Stimulated activated CD8-positive, alpha-beta memory T cell treated with anti-CD3 and anti-CD28 coated beads, Interleukin-7, amount 100 ng/mL, for 1 hour (primary cell): ENCODE measurements around the gene ARHGAP20.

Source experiments
- DNase-seq, 2 donors: peaks; one replicate each; pipeline ENCODE4 v3.0.0-alpha.2; 2020; ENCODE audit warnings: low read depth in 2 of 2

The ARHGAP20 gene

DNA sequence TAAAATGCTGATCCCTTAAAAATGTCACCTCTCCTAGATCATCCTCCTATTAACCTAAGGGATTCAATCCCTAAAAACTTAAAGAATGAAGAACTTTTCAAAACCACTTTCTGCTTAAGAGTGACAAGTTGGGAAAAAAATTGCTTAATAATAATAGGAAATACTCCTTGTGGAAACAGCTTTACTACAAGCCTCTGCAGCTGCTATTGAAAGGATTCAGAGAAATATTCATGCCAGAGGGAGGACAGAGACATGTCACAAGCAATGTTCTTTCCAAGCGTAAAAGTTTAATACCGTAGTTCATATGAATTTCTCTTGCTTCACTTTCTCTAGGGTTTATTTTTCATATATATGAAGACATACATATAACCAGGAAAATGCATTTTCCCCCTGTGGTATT, 98.2 kb downstream of the ARHGAP20 start:
- no peak for DNase-seq

DNA sequence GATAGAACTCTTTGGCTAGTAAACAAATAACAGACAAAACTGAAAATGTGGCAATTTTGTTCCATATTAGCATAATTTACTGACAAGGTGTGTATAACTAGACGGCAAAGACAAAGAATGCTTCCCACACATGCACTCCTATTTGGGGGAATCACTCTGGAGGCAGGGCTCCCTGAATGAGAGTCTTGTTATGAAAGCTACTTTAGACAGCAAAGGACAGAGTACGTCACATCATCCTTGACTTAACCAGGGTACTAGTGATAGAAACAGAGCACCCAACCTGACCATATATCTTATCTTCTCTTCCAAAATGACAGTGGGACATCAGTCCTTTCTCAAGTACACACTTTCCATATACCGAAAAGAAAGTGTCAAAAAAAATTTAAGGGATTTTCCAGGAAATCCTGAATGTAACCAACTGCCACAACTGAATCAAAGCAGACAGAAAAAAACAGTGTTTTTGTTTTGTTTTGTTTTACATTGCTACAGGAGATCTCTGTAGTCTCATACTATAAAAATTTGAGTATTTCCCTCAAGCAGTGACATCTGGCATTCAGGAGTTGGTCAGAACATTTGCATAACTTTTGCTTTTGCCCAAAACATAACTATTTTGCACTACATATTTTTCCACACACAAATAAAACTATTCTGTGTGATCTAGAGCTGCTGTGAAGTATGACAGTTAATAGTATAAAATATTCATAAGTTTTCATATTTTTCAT, 98.9 kb downstream of the ARHGAP20 start:
- no peak for DNase-seq

DNA sequence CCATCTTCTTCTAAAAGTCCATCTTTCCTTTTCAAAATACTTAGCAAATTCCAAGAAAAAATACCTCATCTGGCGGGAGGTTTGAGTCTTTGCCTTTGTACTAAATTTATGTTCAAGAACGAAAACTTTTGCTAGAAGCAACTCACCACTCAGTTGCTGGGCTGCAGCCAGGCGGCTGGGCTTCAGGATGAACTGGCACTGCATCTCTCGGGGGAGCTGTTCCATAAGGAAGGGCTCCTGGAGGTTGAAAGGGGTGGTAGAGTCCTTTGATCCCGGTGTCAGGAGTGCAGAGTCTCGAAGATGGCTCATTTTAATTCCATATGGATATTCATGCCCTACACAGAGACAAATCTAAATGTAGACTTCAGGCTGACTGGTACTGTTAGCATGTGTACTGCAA, 105.8 kb downstream of the ARHGAP20 start:
- no peak for DNase-seq

DNA sequence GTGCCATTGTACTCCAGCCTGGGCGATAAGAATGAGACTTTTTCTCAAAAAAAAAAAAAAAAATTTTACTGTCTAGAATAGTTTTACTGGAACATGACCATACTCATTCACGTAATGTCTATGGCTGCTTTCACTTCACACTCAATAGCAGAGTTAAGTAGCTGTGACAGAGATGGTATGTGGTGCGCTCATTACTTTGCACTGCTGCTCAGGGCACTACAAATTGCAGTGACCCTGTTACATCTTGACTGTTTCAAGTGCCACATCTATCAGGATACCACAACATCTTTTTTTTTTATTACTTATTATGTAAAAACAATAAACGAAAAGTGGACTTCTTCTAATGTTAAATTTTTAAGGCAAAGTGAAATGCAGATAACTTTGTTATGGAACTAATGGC, 110.3 kb downstream of the ARHGAP20 start:
- no peak for DNase-seq

DNA sequence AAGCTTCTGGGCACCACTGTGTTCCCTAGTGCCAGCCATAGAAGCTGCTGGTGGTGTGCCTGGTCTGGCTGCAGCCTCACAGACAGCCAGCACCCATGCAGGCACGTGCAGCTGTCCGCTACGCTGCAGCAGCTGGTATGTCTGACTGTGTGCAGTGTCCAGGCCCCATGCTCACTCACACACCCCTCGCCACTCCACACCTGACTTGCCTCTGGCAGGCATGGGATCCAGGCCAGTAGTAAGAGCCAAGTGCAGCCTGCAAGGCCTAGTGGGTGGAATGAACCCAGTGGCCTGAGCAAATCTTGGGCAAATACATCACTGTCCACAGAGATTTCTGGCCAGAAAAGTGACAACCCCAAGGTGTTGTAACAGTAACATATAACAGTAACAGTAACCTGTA, 111.9 kb downstream of the ARHGAP20 start:
- no peak for DNase-seq

DNA sequence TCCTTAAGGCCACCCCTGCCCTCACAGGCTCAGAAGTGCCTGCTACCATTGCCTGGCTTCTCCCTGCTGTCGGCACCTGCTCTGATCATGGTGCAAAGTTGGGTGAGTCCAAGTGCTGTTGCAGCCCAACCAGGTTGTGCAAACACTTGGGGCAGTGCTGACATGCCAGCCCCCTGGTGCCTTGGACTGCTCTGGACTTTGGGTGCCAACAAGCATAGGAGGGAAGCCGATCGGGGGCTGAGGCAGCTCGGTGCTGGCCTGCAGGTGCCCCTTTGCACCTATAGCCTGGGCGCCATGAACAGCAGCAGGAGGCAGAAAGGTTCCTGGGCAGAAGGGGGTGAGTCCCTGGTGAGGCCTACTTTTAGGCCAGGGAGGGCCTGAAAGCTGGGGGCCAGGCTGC, 113.0 kb downstream of the ARHGAP20 start:
- DNase-seq = no peak

DNA sequence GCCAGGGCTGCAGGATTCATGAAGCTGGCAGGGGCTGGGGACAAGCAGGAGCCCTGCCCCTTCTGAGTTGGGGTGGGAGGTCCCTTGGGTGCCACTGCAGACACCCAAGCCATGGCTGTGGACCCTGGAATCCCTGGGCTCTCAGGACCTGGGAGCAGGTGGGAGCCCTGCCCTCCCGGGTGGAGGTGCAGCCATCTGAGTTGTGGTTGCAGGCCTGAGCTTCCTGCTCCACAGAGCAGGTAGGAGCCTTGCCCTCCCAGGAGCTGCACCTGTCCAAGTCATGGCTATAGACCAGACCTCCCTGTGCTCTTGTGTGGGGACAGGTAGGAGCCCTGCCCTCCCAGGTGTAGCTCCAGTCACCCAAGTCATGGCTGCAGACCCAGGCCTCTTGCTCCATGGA, 113.5 kb downstream of the ARHGAP20 start:
- DNase-seq = no peak

DNA sequence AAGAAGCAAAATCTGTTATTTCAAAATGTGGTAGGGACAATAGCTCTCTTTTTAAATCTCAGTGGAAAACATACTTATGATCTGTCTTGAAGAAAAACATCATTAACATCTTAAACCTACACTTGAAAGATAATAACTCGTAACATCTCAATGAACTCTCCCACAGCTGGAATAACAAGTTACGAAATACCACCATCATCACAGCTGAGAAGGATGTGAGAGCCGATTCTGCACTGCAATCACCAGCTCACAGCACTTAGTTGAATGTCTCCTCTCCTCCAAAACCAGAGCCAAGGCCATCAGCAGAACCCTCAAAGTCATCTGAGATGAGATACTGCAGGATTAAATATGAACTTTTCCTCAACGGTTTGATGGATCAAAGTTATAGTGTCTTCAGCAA, 124.3 kb downstream of the ARHGAP20 start:
- no peak for DNase-seq

DNA sequence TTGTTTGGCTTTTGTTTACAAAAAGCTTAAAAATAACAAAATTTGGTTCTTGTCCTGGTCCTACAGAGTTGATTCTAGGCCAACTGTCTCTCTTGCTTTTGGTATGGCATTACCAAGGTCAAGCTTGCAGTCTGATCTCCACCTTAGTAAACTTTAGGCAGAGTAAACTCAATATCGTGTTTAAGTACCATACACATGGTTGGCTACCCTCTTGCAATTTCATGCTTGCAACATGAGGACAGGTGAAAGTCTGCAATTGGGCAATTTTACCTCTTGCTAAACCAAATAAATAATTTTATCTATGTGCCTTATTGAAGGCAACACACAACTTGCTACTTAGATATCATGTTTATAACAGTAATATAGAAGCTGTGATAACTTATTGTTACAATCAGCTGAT, 125.1 kb downstream of the ARHGAP20 start:
- DNase-seq = no peak

DNA sequence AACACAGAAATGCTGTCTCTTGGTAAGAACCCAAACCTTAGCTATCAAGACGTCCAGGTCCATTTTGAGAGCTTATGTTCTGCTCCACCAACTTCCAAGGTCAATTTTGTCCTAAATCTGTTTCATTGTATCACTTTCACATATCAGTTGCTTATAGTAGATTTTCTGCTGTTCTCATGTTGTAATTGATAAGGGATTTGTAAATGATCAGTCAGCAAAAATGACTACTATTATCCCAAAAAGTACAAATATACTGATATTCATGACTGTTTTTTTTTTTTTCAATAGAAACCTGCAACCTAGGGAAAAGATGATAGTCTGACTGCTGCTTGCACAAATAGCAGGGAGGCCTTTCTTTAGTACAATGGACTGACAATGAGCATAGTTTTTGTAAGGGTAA, 128.1 kb downstream of the ARHGAP20 start:
- DNase-seq = no peak

DNA sequence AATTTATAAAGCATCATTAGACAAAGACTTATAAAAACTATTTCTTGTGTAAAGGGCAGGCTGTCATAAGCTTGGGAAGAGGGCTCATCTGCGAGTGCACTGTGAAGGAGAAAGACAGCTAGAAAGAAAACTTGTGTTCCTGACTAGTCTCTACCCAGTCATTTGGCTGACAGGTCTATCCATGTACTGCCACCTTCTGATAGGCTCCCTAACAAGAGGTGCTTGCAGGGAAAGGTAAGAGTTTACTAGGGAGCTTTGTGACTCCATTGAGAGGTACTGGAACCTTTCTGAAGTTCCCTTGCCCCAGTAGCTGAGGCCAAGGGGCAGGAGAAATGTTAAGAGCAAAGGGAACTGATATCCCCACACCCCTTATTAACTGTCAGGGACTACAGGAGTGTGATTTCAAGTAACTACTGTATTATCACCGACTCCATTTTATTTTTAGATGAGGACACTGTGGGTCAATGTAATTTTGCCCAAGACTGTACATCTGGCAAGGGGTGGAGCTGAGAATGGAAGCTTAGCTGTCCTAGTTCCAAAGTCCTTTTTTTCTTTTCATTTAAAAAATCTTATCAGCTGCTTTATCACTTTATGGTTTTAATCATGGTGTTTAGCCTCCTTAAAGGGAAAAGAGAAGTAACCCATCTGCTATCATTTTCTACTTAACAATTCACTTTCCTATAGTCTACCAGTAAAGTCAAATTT, 129.4 kb downstream of the ARHGAP20 start:
- DNase-seq = no peak

DNA sequence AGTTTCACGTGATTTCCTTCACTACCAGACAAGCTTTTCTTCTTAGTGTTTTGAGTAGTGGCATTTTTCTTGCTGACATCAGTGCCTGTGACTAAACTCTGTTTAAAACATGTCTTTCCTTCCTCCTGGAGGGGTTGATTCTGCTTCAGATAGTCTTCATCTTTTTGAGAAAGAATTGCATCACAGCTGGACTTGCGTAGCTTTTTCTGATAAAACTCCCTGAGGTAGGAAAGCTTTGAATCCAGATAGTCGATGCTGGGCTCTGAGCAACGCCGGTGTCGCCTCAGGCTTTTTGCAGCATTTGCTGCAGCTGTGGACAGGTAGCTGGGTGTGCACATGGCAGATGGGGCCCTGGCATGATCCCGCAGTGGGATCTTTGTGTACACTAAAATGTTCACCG, 131.7 kb downstream of the ARHGAP20 start:
- no peak for DNase-seq

DNA sequence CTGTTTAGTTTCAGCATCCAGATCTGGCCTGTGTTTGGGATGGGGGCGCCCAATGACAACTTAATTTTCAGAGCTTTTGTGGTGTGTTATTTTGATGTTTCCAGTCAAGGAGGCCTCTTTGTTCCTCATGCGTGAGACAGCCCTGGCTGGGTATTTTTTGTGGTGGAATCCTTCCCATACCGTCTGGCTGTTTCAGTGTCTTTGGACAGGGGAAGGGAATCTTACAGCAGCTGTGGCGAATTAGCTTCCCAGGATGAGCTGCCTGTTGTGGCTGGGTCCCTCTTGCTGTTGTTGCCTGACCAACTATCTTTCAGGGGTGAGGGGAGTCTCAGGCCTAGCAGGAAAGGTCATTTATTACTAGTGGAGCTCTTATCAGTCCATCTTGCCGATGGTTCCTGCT, 138.8 kb downstream of the ARHGAP20 start:
- no peak for DNase-seq

DNA sequence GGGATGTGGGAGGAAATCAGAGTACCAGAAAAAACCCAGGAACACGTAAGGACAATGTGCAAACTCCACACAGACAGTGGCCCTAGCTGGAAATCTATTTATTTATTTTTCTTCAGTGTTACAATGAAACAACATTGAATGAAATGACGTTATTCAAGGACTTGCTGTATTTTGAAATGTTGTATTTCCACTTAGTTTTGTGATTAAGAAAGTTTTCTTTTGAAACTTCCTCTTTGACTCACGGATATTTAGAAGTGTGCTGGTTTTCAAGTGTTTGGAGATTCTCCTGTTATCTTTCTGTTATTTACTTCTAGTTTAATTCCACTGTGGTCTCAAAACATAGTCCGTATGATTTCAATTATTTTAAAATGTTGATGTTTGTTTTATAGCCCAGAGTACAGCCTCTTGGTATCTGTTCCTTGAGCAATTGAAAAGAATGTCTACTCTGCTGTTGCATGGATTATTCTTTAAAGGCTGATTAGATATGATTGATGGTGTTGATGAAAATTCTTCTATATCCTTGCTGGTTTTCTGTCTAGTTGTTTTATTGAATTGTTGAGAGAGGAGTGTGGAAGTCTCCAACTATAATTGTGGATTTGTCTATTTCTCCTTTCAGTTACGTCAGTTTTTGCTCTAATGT, 141.0 kb downstream of the ARHGAP20 start:
- no peak for DNase-seq

DNA sequence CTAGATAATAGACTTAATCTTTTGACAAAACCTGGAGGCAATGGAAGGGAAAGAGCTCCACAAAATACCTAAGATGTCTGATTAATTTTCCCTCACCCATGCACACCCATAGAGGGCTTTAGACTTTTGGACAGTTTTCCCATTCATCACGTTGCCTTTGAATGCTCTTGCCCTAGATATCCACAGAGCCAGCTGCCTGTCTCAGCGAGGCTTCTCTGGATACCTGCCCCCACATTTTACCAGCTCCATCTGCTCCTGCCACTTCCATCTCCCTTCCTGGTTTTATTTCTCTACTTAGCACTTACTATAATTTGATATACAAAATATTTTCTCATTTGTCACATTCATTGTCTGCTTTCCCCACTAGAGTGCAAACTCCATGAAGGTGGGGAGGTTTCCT, 145.7 kb downstream of the ARHGAP20 start:
- DNase-seq = no peak

DNA sequence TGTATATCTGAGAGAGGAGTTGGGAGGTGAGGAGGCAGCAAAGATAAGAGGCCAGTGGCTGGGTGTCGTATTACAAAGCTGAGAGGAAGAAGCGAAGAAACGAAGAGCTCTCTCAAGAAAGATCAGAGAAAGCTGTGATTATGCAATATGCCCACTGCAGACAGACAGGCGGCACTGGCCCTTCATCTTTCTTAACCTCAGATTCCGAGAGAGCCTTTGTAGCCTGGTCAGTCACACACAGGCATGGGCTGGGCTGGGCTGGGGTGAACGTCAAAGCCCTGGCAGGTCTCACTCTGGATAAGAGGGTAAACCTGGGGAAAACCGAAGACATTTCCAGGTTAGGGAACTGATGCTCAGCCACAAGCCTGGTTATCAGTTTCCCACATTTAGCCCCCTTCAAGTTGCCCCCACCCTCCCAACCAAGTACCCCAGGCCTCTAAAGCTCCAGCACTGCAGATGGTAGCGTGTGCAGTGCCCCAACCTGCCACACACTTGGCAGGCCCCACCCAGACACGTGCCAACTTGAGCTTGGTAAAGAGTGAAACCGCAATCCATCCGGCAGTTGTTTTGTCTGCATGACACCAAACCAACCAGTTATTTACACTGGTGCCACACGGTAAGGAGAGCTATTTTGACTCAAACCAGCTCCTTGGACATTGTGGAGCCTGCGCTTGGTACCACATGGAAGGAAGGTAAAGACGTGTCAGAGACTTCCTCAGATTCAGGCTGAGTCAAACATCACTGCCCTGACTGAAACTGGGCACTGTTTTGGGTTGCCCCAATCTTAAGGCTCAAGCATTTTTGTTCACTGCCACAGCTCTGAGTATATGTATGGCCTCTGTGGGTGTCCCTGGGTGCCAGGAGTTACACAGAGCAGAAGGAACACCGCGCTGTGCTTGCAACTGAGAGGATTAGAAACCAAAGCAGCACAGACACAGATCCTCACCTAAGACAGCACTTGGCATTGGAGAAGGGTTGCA, 146.6 kb downstream of the ARHGAP20 start:
- DNase-seq = no peak

DNA sequence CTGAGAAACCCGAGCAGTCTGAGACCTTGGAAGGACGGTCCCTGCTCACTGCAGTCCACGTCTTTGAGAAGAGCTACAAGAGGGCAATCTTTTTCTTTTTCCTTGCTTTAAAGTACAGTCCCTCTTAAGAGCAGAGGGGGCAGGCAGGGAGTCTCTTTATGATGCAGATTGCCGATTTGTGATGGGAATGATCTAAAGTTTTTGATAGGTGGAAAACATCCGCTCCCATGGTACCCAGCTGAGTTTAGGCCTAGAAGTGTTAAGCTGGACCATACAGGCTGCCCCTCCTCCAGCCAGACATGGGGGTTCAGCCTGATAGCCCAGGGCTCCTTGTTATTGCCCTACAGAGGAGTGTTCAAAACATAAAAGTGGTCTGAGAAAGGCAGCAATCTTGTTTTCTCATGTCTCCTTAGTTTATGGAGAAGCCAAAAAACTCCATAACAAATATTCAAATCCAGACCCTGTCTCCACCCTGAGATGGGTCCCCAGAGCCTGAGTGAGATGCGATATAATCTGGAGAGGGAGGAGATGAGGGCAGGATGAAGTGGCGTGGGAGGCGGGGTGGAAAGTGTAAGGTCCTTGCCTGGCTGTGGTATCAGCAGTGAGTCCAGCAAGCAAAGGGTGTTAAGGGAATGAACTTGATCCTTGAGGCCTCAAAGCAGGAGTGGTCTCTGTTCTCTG, 147.4 kb downstream of the ARHGAP20 start:
- DNase-seq = no peak

DNA sequence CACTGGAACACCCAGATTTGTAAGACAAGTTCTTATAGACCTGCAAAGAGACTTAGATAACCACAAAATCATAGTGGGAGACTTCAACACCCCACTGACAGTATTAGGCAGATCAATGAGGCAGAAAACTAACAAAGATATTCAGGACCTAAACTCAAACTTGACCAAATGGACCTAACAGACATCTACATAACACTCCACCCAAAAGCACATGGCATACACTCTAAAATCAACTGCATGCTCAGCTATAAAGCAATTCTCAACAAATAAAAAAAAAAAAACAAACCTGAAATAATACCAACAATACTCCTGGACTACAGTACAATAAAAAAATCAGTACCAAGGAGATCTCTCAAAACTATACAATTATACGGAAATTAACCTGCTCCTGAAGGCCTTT, 167.5 kb downstream of the ARHGAP20 start:
- no peak for DNase-seq

DNA sequence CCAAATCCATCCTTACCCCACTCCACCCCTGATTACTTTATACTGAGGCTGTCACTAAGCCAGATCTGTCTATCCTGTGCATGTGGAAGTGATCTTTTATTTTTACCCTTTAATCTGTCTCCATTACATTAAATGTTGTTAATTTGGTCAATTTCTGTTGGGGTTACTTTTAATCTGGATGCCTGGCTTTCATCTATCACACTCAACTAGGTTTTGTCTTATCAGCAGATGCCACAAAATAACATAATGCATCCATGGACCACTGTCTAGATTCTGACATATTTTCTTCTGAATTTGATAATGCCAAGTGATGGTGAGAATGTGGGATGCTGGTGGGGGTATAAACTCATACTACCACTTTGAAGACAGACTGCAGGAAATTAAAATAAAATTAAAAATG, 174.1 kb downstream of the ARHGAP20 start:
- DNase-seq = no peak

DNA sequence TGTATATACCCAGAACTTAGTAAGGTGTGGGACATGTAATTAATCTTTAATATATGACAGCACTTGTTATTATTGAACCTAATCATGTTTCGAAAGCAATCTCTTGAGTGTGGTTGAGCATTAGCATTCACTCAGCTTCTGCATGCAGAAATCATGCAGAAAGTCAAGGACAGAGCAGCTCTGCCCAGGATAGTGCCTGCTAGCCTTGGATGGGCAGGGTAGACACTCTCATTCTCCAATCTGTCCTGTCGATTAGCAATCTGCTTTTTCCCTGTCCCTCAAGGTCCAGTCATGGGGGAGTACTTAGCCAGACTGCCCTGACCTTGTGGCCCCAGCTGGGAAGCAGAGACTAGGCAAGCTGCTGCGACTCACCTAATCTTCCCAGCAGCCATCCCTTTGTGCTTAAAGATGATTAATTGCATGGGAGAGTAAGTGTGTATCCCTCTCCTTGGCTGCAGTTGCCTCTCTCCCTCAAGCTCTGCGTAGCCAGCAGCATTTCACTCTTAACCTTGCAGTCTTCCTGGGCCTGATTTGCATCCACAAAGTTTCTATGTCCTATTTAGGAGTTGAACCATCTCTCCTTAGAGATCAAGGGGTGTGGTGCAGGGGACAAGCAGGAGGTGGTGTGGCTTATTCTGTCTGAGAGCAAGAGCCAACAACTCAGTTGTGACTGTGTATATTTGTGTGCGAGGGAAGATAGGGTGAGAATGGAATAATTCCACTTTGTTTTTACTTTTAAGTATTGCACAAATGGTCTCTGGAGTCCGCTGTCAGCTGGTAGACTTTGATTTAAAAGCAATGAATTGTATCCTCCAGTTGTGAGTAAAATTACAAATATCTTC, 181.1 kb downstream of the ARHGAP20 start:
- no peak for DNase-seq
